B cell (primary cell): ENCODE data around the gene TEX14. TPM values are rescaled to one million over a fixed set of nuclear protein-coding genes. Genes with fewer than 3 reads are reported as not detected.
"Not testable (repeated sequence)": the region's sequence is repeated elsewhere in the genome, so short reads cannot be mapped to it uniquely, and the experiment has no call there.

ENCODE experiments used
- ATAC-seq: fragments of 200-7000 bp; cut with Tn5 transposase; one replicate; pipeline ENCODE4 v1.10.0; 2021; ENCODE audit warnings: low read depth, mild to moderate bottlenecking, moderate number of reproducible peaks, moderate library complexity
- CTCF ChIA-PET: fragments of 350-600 bp; sonication (Branson Sonifier 250); formaldehyde crosslinking; loops from one replicate; lab custom pipeline; 2021; ENCODE audit warnings: antibody characterized with exemption, inconsistent platforms; lab: Charles Lee
- POLR2A ChIA-PET: fragments of 350-600 bp; sonication (Branson Sonifier 250); formaldehyde crosslinking; loops from one replicate; lab custom pipeline; 2021; ENCODE audit warnings: antibody characterized with exemption; lab: Charles Lee
- DNase-seq: peaks from one replicate; pipeline ENCODE4 v3.0.0; 2013
- H2AFZ ChIP-seq: 2 replicates; pipeline ENCODE4 v1.6.1; 2012; ENCODE audit warnings: mild to moderate bottlenecking, low read depth, low read length; ENCODE audit not compliant: insufficient read depth, poor library complexity, severe bottlenecking
- H3K27ac ChIP-seq, 2 donors: 1 replicate in 1 of 2; 2 replicates in 1 of 2; pipeline ENCODE4 v1.5.1; 2012 to 2013; ENCODE audit warnings: low read length in 2 of 2, mild to moderate bottlenecking in 2 of 2, moderate library complexity in 1 of 2
- H3K27me3 ChIP-seq, 4 experiments: fragments of 200-600 bp in 1 of 4; sonication (generic) in 1 of 4; replicated peaks in 1 of 4; 1 replicate in 2 of 4; 2 replicates in 2 of 4; pipeline versions ENCODE4 v1.6.1 to v1.7.0; 2013 to 2016; ENCODE audit warnings: low read length in 3 of 4, mild to moderate bottlenecking in 2 of 4, mixed read lengths in 1 of 4, moderate library complexity in 1 of 4; ENCODE audit not compliant: insufficient read depth in 4 of 4, control insufficient read depth in 3 of 4; ENCODE audit errors: control extremely low read depth in 1 of 4
- H3K36me3 ChIP-seq, 2 experiments: replicated peaks in 1 of 2; 1 replicate in 1 of 2; 2 replicates in 1 of 2; pipeline versions ENCODE4 v1.6.1 to v1.7.1; 2013; ENCODE audit warnings: low read length in 1 of 2; ENCODE audit not compliant: insufficient read depth in 2 of 2, control insufficient read depth in 1 of 2; ENCODE audit errors: control extremely low read depth in 1 of 2, extremely low read depth in 1 of 2
- H3K4me1 ChIP-seq, 2 donors: fragments of 200-600 bp in 1 of 2; sonication (generic) in 1 of 2; 1 replicate in 1 of 2; 2 replicates in 1 of 2; pipeline versions ENCODE4 v1.5.1 to v1.6.1; 2013 to 2017; ENCODE audit warnings: low read length in 2 of 2; ENCODE audit not compliant: control insufficient read depth in 2 of 2, insufficient read depth in 2 of 2
- H3K4me2 ChIP-seq: replicated peaks from 2 replicates; pipeline ENCODE3; 2012; ENCODE audit warnings: mild to moderate bottlenecking, low read depth, low read length; ENCODE audit not compliant: poor library complexity, severe bottlenecking
- H3K4me3 ChIP-seq, 5 experiments: fragments of 200-600 bp in 1 of 5; sonication (generic) in 1 of 5; 1 replicate in 3 of 5; 2 replicates in 2 of 5; pipeline versions ENCODE4 v1.5.1 to v1.7.0; 2011 to 2016; ENCODE audit warnings: low read length in 4 of 5, mild to moderate bottlenecking in 4 of 5, low read depth in 2 of 5, control low read depth in 1 of 5, moderate library complexity in 1 of 5; ENCODE audit not compliant: insufficient read depth in 1 of 5; ENCODE audit errors: control extremely low read depth in 1 of 5, extremely low read depth in 1 of 5
- H3K79me2 ChIP-seq: fragments of 200-600 bp; sonication (generic); one replicate; pipeline ENCODE4 v1.6.0; 2016; ENCODE audit warnings: low read length; ENCODE audit not compliant: control insufficient read depth, insufficient read depth
- H3K9ac ChIP-seq: fragments of 200-600 bp; sonication (generic); 2 replicates; pipeline ENCODE4 v1.6.1; 2017; ENCODE audit warnings: mild to moderate bottlenecking, low read length, moderate library complexity
- H3K9me3 ChIP-seq, 3 donors: one replicate each; pipeline versions ENCODE4 v1.6.1 to v1.7.1; 2013; ENCODE audit warnings: low read length in 2 of 3; ENCODE audit not compliant: control insufficient read depth in 2 of 3, insufficient read depth in 1 of 3; ENCODE audit errors: control extremely low read depth in 1 of 3
- H4K20me1 ChIP-seq: 2 replicates; pipeline ENCODE4 v1.6.0; 2012; ENCODE audit warnings: mild to moderate bottlenecking, low read length; ENCODE audit not compliant: insufficient read depth, control insufficient read depth, poor library complexity, severe bottlenecking
- H3K27ac Mint-ChIP-seq: one replicate; pipeline ENCODE4 v1.8.0; 2021; ENCODE audit warnings: mixed read lengths
- H3K27me3 Mint-ChIP-seq: one replicate; pipeline ENCODE4 v1.8.0; 2021; ENCODE audit warnings: mixed read lengths
- H3K4me1 Mint-ChIP-seq: one replicate; pipeline ENCODE4 v1.8.0; 2021; ENCODE audit warnings: mixed read lengths
- H3K4me3 Mint-ChIP-seq: one replicate; pipeline ENCODE4 v1.8.0; 2021; ENCODE audit warnings: mixed read lengths
- H3K9me3 Mint-ChIP-seq: one replicate; pipeline ENCODE4 v1.8.0; 2022; ENCODE audit warnings: mixed read lengths; ENCODE audit not compliant: insufficient read depth
- EZH2 ChIP-seq: IDR thresholded peaks from 2 replicates; pipeline ENCODE4 v1.6.1; 2012; ENCODE audit warnings: borderline replicate concordance, low read depth, mild to moderate bottlenecking, moderate library complexity, low read length; ENCODE audit not compliant: insufficient read depth, poor library complexity, severe bottlenecking
- WGBS: methylation state at CpG from one replicate; pipeline ENCODE4 v1.1.5; 2013; ENCODE audit warnings: missing lambda C conversion rate; ENCODE audit not compliant: insufficient coverage; 5-methylcytosine and 5-hydroxymethylcytosine counted together
- intact Hi-C: fragments of 100-400 bp; cut with micrococcal nuclease; formaldehyde crosslinking; loops from one replicate; pipeline ENCODE4 v1.10.0; 2022
- polyA plus RNA-seq: library from polyadenylated mRNA; depleted of rRNA; stranded (reverse); fragments of >200 nt; gene quantifications from 2 replicates; pipeline ENCODE4 v1.2.3, GENCODE V29; 2012
- total RNA-seq, 2 donors: library from RNA; stranded (reverse); fragments of 120-200 nt in 1 of 2; gene quantifications; 1 replicate in 1 of 2; 2 replicates in 1 of 2; pipeline versions ENCODE4 v1.2.3 to v1.2.4, GENCODE V29; 2013 to 2022
- TF ChIP-seq, protein P1 (sequence below): fragments of 200-600 bp; IDR thresholded peaks from one replicate; pipeline ENCODE4 v1.8.0; 2022; ENCODE audit warnings: antibody characterized with exemption, mild to moderate bottlenecking

TEX14 gene
- total and polyA plus RNA-seq, 2 donors (not counting 1 experiment from before 2014, with no cell fraction given), result 0.10 to 0.20 TPM

DNA sequence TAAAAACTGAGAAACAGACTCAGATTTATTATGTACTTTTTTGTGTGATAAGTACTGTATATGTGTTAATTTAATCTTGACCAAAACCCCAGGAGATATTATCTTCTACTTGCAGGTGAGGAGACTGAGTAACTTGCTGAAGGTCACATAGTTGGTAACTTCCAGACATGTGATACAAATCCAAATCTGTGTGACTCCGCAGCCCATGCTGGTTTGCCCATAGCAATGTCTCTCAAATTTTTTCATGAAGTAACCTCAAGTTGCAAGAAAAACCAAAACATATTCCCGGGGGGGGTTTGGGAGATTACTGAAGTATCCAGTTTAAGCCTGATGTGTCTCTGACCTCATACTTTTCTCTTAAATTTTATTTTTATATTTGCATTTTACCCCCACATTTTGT is 3.3 kb downstream of the TEX14 start:
- no peak overlapping the region for H3K4me3 ChIP-seq
- intact Hi-C loops, result no loop called here
- H3K4me3 Mint-ChIP-seq, result no peak overlapping the region
- H3K27me3 Mint-ChIP-seq, result no peaks in the 10 kb centered on the region
- no peaks in the 10 kb centered on the region for H3K9me3 Mint-ChIP-seq
- no peaks in the 10 kb centered on the region for H3K36me3 ChIP-seq
- DNase-seq, result no peak
- no peak overlapping the region for H3K9ac ChIP-seq
- H3K27me3 ChIP-seq, result no peaks in the 10 kb centered on the region
- peaks cover 14% of the 10 kb centered on the region for H3K4me1 Mint-ChIP-seq
- H2AFZ ChIP-seq, result no peak overlapping the region
- POLR2A ChIA-PET, result no interaction called here
- H3K27ac ChIP-seq, result no peak overlapping the region
- H3K9me3 ChIP-seq, result peaks cover 0 to 8% (median 0%) of the 10 kb centered on the region in 3 donors
- TF ChIP-seq, protein P1, sequence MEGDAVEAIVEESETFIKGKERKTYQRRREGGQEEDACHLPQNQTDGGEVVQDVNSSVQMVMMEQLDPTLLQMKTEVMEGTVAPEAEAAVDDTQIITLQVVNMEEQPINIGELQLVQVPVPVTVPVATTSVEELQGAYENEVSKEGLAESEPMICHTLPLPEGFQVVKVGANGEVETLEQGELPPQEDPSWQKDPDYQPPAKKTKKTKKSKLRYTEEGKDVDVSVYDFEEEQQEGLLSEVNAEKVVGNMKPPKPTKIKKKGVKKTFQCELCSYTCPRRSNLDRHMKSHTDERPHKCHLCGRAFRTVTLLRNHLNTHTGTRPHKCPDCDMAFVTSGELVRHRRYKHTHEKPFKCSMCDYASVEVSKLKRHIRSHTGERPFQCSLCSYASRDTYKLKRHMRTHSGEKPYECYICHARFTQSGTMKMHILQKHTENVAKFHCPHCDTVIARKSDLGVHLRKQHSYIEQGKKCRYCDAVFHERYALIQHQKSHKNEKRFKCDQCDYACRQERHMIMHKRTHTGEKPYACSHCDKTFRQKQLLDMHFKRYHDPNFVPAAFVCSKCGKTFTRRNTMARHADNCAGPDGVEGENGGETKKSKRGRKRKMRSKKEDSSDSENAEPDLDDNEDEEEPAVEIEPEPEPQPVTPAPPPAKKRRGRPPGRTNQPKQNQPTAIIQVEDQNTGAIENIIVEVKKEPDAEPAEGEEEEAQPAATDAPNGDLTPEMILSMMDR, result no peak
- TF ChIP-seq EZH2, result no peak
- H3K27ac Mint-ChIP-seq, result no peak overlapping the region
- no peaks in the 10 kb centered on the region for H4K20me1 ChIP-seq
- peaks cover 10 to 14% of the 10 kb centered on the region in 2 donors for H3K4me1 ChIP-seq
- H3K4me2 ChIP-seq, result no peak overlapping the region
- 83% methylated on average over 1 of the region's 2 CpGs for WGBS
- peaks cover 11% of the 10 kb centered on the region for H3K79me2 ChIP-seq
- ATAC-seq, result no peak
- CTCF ChIA-PET, result interaction anchor here (1.0 to 1.5 kb wide), 2 partner anchors 316 to 317 kb away, joined by 3 read pairs; no protein-coding TSS in a partner anchor

DNA sequence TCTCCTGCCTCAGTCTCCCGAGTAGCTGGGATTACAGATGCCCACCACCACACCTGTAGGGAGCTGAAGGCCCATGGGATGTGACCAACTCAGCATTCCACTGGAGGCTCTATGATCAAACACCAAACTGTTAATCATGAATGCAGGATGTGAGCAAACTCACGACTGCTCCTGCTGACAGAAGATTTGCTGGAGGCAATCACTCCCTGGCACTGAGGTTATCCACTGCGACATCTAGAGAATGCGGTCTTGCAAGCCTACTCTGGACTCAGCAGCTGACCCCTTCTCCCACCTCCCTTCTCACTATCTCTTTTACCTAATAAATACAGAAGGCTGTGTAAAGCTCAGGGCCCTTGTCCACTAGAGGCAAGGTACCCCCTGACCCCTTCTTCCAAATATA is 4.9 kb downstream of the TEX14 start:
- Histone ChIP-seq H4K20me1 (no peaks in the 10 kb centered on the region), H3K9ac (no peak overlapping the region), H3K9me3 (peaks cover 0 to 5% (median 0%) of the 10 kb centered on the region in 3 donors), H3K36me3 (no peaks in the 10 kb centered on the region), H3K27me3 (no peaks in the 10 kb centered on the region), H3K4me3 (no peak overlapping the region), H3K4me1 (peaks cover 0 to 1% of the 10 kb centered on the region in 2 donors), H3K27ac (no peak overlapping the region), H3K79me2 (no peaks in the 10 kb centered on the region), H2AFZ (no peak overlapping the region), H3K4me2 (no peak overlapping the region)
- ChIA-PET POLR2A (no interaction called here), CTCF (interaction anchor here (1.6 kb wide), 1 partner anchor 24 kb away, joined by 4 read pairs; no protein-coding TSS in a partner anchor)
- Mint-ChIP-seq H3K9me3 (no peaks in the 10 kb centered on the region), H3K27ac (no peak overlapping the region), H3K27me3 (no peaks in the 10 kb centered on the region), H3K4me1 (no peaks in the 10 kb centered on the region), H3K4me3 (no peak overlapping the region)
- intact Hi-C loops, result no loop called here
- no peak for ATAC-seq
- 84% methylated on average over 4 of the region's 4 CpGs for WGBS
- TF ChIP-seq, protein P1, result no peak
- no peak for TF ChIP-seq EZH2
- no peak for DNase-seq

DNA sequence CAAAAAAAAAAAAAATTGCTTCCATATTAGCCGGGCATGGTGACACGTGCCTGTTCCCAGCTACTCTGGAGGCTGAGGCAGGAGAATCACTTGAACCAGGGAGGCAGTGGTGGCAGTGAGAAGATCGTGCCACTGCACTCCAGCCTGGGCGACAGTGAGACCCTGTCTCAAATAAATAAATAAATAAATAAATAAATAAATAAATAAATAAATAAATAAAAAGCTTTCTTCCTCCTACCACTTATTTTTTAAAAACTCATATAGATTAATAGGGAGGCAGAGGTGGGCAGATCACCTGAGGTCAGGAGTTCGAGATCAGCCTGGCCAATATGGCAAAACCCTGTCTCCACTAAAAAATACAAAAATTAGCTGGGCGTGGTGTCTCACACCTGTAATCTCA is 7.4 kb downstream of the TEX14 start:
- H3K4me2 ChIP-seq, H4K20me1 ChIP-seq, H3K27ac Mint-ChIP-seq, H3K4me1 ChIP-seq, H3K36me3 ChIP-seq, H3K4me1 Mint-ChIP-seq, H3K9me3 Mint-ChIP-seq, H3K27me3 Mint-ChIP-seq, DNase-seq, intact Hi-C loops, ATAC-seq, H3K79me2 ChIP-seq, H3K9me3 ChIP-seq, H2AFZ ChIP-seq, H3K9ac ChIP-seq, POLR2A ChIA-PET, H3K27me3 ChIP-seq, H3K27ac ChIP-seq, H3K4me3 ChIP-seq, H3K4me3 Mint-ChIP-seq: not testable (repeated sequence)
- WGBS, result 100% methylated on average over 2 of the region's 6 CpGs
- CTCF ChIA-PET, result interaction anchor here (1.2 kb wide), 1 partner anchor 53 kb away, joined by 3 read pairs; no protein-coding TSS in a partner anchor
